ENCODE data around the gene CT47C1. TPM values are rescaled to one million over a fixed set of nuclear protein-coding genes. Genes with fewer than 3 reads are reported as not detected.

The CT47C1 gene
- total RNA-seq, 1 experiment from 2014 or later = 0.07 TPM

GRCh38 chrX:119093991-119094735 is 21.4 kb downstream of the CT47C1 start:
- CTCF ChIA-PET = interaction anchor here (0.7 to 1.1 kb wide), 3 partner anchors 11 to 91 kb away, joined by 3 to 5 read pairs (median 4); no protein-coding TSS in a partner anchor
- H3K9ac ChIP-seq (ENCODE audit: low read length) = peak overlapping the region; percentile 63
- H3K36me3 ChIP-seq (ENCODE audit: low read depth, low read length) = no peaks in the 10 kb centered on the region
- no peaks in the 10 kb centered on the region for H3K79me2 ChIP-seq (ENCODE audit: low read length)
- TF ChIP-seq EZH2 (IDR thresholded peaks at IDR 0.05; ENCODE audit: low read length, unreplicated experiment) = no peak
- H3K4me2 ChIP-seq (ENCODE audit: low read length) = peak overlapping the region; percentile 78
- H3F3A ChIP-seq (ENCODE audit: low read length, unreplicated experiment) = peaks cover 9% of the 10 kb centered on the region
- no peaks in the 10 kb centered on the region for H3K27me3 ChIP-seq (ENCODE audit: low read length)
- no TSS peak for BruUV-seq (replicated peaks)
- peak overlapping the region; percentile 97 for H3K27ac ChIP-seq (ENCODE audit: low read length)
- H3K4me1 ChIP-seq (ENCODE audit: insufficient read depth, low read length) = peaks cover 35% of the 10 kb centered on the region
- no peaks in the 10 kb centered on the region for H3K9me3 ChIP-seq (ENCODE audit: low read length)
- peak; percentile 98 for DNase-seq
- POLR2A ChIA-PET (ENCODE audit: unreplicated experiment) = interaction anchor here (0.6 kb wide), 2 partner anchors 22 to 28 kb away, joined by 4 read pairs; no protein-coding TSS in a partner anchor
- H3K9me2 ChIP-seq (replicated peaks; ENCODE audit: low read length) = no peaks in the 10 kb centered on the region
- intact Hi-C loops (cut with micrococcal nuclease) = loop anchor here (1.0 kb wide), 1 partner anchor 19 kb away; no protein-coding TSS in a partner anchor
- H3K4me3 ChIP-seq (ENCODE audit: low read length) = peak overlapping the region; percentile 39
- peak overlapping the region; percentile 44 for H2AFZ ChIP-seq (ENCODE audit: low read length)
- H4K20me1 ChIP-seq (ENCODE audit: low read length) = no peaks in the 10 kb centered on the region
- peak; percentile 98 for ATAC-seq

DNA sequence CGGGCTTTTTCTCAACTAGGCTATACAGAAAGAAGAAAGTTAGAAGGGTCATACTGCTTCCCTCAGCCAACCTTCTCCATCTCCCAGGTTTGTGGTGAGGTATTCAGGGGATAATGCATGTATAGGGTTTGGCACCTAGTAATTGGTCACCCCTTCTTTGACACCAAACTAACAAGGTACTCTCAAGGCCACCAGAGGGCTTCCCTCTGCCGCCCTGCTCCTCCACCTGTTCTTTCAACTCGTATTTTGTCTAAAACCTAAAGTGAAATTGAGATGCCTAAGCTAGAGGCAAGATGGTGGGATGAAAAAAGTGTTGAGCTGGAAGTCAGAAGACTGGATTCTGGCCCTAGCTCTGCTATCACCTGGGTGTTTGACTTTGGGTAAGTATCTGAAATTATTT is 22.0 kb downstream of the CT47C1 start:
- DNase-seq = no peak
- Histone ChIP-seq H3K9ac (ENCODE audit: low read length) (peak overlapping the region; percentile 22; the same call in 1 of the 2 replicates), H3K27ac (ENCODE audit: low read length) (peak overlapping the region; percentile 97), H3K4me3 (ENCODE audit: low read length) (no peak overlapping the region), H3K27me3 (ENCODE audit: low read length) (no peaks in the 10 kb centered on the region), H3K4me1 (ENCODE audit: insufficient read depth, low read length) (peaks cover 35% of the 10 kb centered on the region), H3K4me2 (ENCODE audit: low read length) (peak overlapping the region; percentile 32), H3K9me2 (replicated peaks; ENCODE audit: low read length) (no peaks in the 10 kb centered on the region), H4K20me1 (ENCODE audit: low read length) (no peaks in the 10 kb centered on the region), H3K36me3 (ENCODE audit: low read depth, low read length) (no peaks in the 10 kb centered on the region), H3K9me3 (ENCODE audit: low read length) (no peaks in the 10 kb centered on the region), H2AFZ (ENCODE audit: low read length) (no peak overlapping the region), H3F3A (ENCODE audit: low read length, unreplicated experiment) (peaks cover 9% of the 10 kb centered on the region), H3K79me2 (ENCODE audit: low read length) (no peaks in the 10 kb centered on the region)
- TF ChIP-seq CTCF (conservative IDR thresholded peaks at IDR 0.05; ENCODE audit: low read depth, low read length) (no peak), EZH2phosphoT487 (IDR thresholded peaks at IDR 0.05; ENCODE audit: borderline replicate concordance, low read length) (no peak), EZH2 (IDR thresholded peaks at IDR 0.05; ENCODE audit: low read length, unreplicated experiment) (no peak)
- no TSS peak for BruUV-seq (replicated peaks)
- CTCF ChIA-PET = interaction anchor here (0.7 to 1.1 kb wide), 3 partner anchors 12 to 92 kb away, joined by 3 to 5 read pairs (median 4); no protein-coding TSS in a partner anchor
- intact Hi-C loops (cut with micrococcal nuclease) = loop anchor here (1.0 kb wide), 1 partner anchor 20 kb away; no protein-coding TSS in a partner anchor
- POLR2A ChIA-PET (ENCODE audit: unreplicated experiment) = interaction anchor here (0.6 kb wide), 1 partner anchor 28 kb away, joined by 4 read pairs; no protein-coding TSS in a partner anchor
- no peak for ATAC-seq

DNA sequence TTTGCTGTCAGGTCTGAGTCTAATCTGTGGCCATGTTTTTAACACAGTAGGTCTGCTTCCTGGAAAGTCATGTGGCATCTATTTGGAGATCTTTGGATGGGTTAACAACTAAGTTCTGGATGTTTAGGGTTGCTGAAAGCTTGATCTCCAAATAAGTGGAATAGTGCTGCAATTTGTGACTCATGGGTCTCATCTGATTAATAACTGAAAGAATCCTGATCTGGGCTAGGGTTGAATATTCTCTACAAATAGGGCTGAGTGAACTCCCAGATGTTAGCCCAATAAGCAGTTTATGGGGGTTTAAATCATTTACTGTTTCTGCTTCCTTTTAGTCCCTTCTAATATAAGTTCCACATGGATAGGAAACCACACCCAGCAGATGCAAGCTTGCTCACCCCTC is 23.1 kb downstream of the CT47C1 start:
- no peak overlapping the region for H2AFZ ChIP-seq (ENCODE audit: low read length)
- H4K20me1 ChIP-seq (ENCODE audit: low read length) = no peaks in the 10 kb centered on the region
- peaks cover 39% of the 10 kb centered on the region for H3K4me1 ChIP-seq (ENCODE audit: insufficient read depth, low read length)
- no peaks in the 10 kb centered on the region for H3K27me3 ChIP-seq (ENCODE audit: low read length)
- intact Hi-C loops (cut with micrococcal nuclease) = no loop called here
- no TSS peak for BruUV-seq (replicated peaks)
- POLR2A ChIA-PET (ENCODE audit: unreplicated experiment) = no interaction called here
- no peaks in the 10 kb centered on the region for H3K79me2 ChIP-seq (ENCODE audit: low read length)
- no peaks in the 10 kb centered on the region for H3K9me3 ChIP-seq (ENCODE audit: low read length)
- H3K9ac ChIP-seq (ENCODE audit: low read length) = no peak overlapping the region
- no peak overlapping the region for H3K27ac ChIP-seq (ENCODE audit: low read length)
- ATAC-seq (no peak), DNase-seq (peak; percentile 51)
- H3F3A ChIP-seq (ENCODE audit: low read length, unreplicated experiment) = peaks cover 9% of the 10 kb centered on the region
- H3K36me3 ChIP-seq (ENCODE audit: low read depth, low read length) = no peaks in the 10 kb centered on the region
- CTCF ChIA-PET = no interaction called here
- H3K4me3 ChIP-seq (ENCODE audit: low read length) = no peak overlapping the region
- no peak for TF ChIP-seq CTCF (conservative IDR thresholded peaks at IDR 0.05; ENCODE audit: low read depth, low read length)
- TF ChIP-seq EZH2phosphoT487 (IDR thresholded peaks at IDR 0.05; ENCODE audit: borderline replicate concordance, low read length) = no peak
- no peak for TF ChIP-seq EZH2 (IDR thresholded peaks at IDR 0.05; ENCODE audit: low read length, unreplicated experiment)
- no peaks in the 10 kb centered on the region for H3K9me2 ChIP-seq (replicated peaks; ENCODE audit: low read length)
- peak overlapping the region; percentile 42 for H3K4me2 ChIP-seq (ENCODE audit: low read length)

Data from PC-3 (cell line).